A549 (cell line): ENCODE data around the gene MAMSTR. TPM values are rescaled to one million over a fixed set of nuclear protein-coding genes. Genes with fewer than 3 reads are reported as not detected.
A peak's percentile ranks its signal among the peaks of the same experiment; 100 is the strongest.
"Not testable (repeated sequence)": the region's sequence is repeated elsewhere in the genome, so short reads cannot be mapped to it uniquely, and the experiment has no call there.

Source experiments
- ATAC-seq, 2 experiments: fragments of 200-7000 bp in 1 of 2; fragments of >200 bp in 1 of 2; cut with Nextera tagmentation in 1 of 2; cut with Tn5 transposase in 1 of 2; 3 replicates each; pipeline versions ENCODE4 v1.8.0 to v1.9.1; 2018 to 2020; ENCODE audit warnings: mild to moderate bottlenecking in 1 of 2, moderate library complexity in 1 of 2
- CTCF ChIA-PET: fragments of 300-600 bp; sonication (Branson Sonifier 250); formaldehyde crosslinking; extraction: SDS; loops from one replicate; lab custom pipeline; 2021; ENCODE audit warnings: antibody characterized with exemption, inconsistent platforms; lab: Yijun Ruan, JAX
- POLR2A ChIA-PET: fragments of 350-600 bp; formaldehyde crosslinking; extraction: SDS; loops from one replicate; lab custom pipeline; 2021; ENCODE audit warnings: antibody characterized with exemption, inconsistent platforms; lab: Yijun Ruan, JAX
- DNase-seq, 2 experiments: peaks; one replicate each; pipeline versions ENCODE4 v3.0.0 to v3.0.0-alpha.2; 2011 to 2016; ENCODE audit warnings: low read depth in 1 of 2, low spot score in 1 of 2
- FAIRE-seq: peaks from 2 replicates; lab custom pipeline; 2011; peaks lifted over from hg19 to GRCh38; lab: Jason Lieb, UNC
- H3K27ac ChIP-seq, 2 experiments: fragments of >200 bp; sonication (Bioruptor Twin); formaldehyde crosslinking; 3 replicates each; pipeline ENCODE4 v1.5.1; 2016 to 2017
- H3K4me1 ChIP-seq: fragments of >200 bp; sonication (Bioruptor Twin); formaldehyde crosslinking; 3 replicates; pipeline ENCODE4 v1.6.1; 2016
- H3K4me2 ChIP-seq: fragments of >200 bp; sonication (Bioruptor Twin); formaldehyde crosslinking; 3 replicates; pipeline ENCODE4 v1.6.1; 2016
- H3K4me3 ChIP-seq: fragments of >200 bp; sonication (Bioruptor Twin); formaldehyde crosslinking; 3 replicates; pipeline ENCODE4 v1.5.1; 2016
- H3K9me3 ChIP-seq: fragments of >200 bp; sonication (Bioruptor Twin); formaldehyde crosslinking; 3 replicates; pipeline ENCODE4 v1.6.1; 2016
- CBX8 ChIP-seq: fragments of 200-600 bp; sonication (generic); IDR thresholded peaks from 2 replicates; pipeline ENCODE4 v1.6.1; 2016
- CEBPB ChIP-seq, 2 experiments: fragments of >200 bp in 1 of 2; sonication (Bioruptor Twin) in 1 of 2; formaldehyde crosslinking in 1 of 2; IDR thresholded peaks; 2 replicates each; pipeline ENCODE4 v1.6.1; 2012 to 2016
- CHD4 ChIP-seq: fragments of 200-600 bp; sonication (generic); IDR thresholded peaks from 2 replicates; pipeline ENCODE4 v1.6.1; 2016; ENCODE audit warnings: antibody characterized with exemption, mild to moderate bottlenecking, borderline replicate concordance
- EHMT2 ChIP-seq: fragments of 200-600 bp; sonication (generic); IDR thresholded peaks from 2 replicates; pipeline ENCODE4 v1.6.1; 2016; ENCODE audit warnings: antibody characterized with exemption, low read depth, mild to moderate bottlenecking, moderate library complexity
- ESRRA ChIP-seq: fragments of 150-350 bp; IDR thresholded peaks from 2 replicates; pipeline ENCODE4 v1.6.1; 2014; ENCODE audit warnings: mild to moderate bottlenecking, low read length, borderline replicate concordance
- GATA3 ChIP-seq: IDR thresholded peaks from 2 replicates; pipeline ENCODE4 v1.6.1; 2012; ENCODE audit warnings: borderline replicate concordance
- HOXB5 ChIP-seq: fragments of 250-450 bp; sonication (Bioruptor Pico); IDR thresholded peaks from 2 replicates; pipeline ENCODE4 v1.5.0; 2020; ENCODE audit warnings: mild to moderate bottlenecking, moderate library complexity
- MAZ ChIP-seq: fragments of 150-350 bp; IDR thresholded peaks from 2 replicates; pipeline ENCODE4 v1.6.1; 2014; ENCODE audit warnings: antibody characterized with exemption, low read depth, low read length, borderline replicate concordance
- MYC ChIP-seq: IDR thresholded peaks from 2 replicates; pipeline ENCODE4 v1.6.1; 2012; ENCODE audit warnings: mild to moderate bottlenecking, inconsistent platforms, low read length, improper control_type of control experiment, borderline replicate concordance
- NPAS2 ChIP-seq: fragments of 250-450 bp; sonication (Bioruptor Pico); IDR thresholded peaks from 2 replicates; pipeline ENCODE4 v1.8.0; 2022; ENCODE audit warnings: mild to moderate bottlenecking, moderate library complexity, borderline replicate concordance
- PHF8 ChIP-seq: fragments of 200-600 bp; sonication (generic); IDR thresholded peaks from 2 replicates; pipeline ENCODE4 v1.6.1; 2016; ENCODE audit warnings: low read depth, mild to moderate bottlenecking, antibody characterized with exemption, moderate library complexity, borderline replicate concordance
- RFX5 ChIP-seq: fragments of 450-650 bp; IDR thresholded peaks from 2 replicates; pipeline ENCODE4 v1.7.1; 2014; ENCODE audit warnings: antibody characterized with exemption, mild to moderate bottlenecking, moderate library complexity
- WGBS: methylation state at CpG from one replicate; pipeline ENCODE4 v1.1.6; 2017; ENCODE audit errors: missing lambda C conversion rate; 5-methylcytosine and 5-hydroxymethylcytosine counted together
- polyA plus RNA-seq, 4 experiments: library from polyadenylated mRNA; depleted of rRNA in 3 of 4; stranded (reverse); fragments of >200 nt; fragmentation: RNase III in 1 of 4; extraction: RNeasy Plus Mini Kit Qiagen cat#74134 plus additional on column Dnase treatment in 1 of 4; gene quantifications; 2 replicates in 3 of 4; 3 replicates in 1 of 4; pipeline ENCODE4 v1.2.3, GENCODE V29; 2011 to 2017
- TF ChIP-seq, protein P1 (sequence below): fragments of >200 bp; sonication (Bioruptor Twin); formaldehyde crosslinking; IDR thresholded peaks from 3 replicates; pipeline ENCODE4 v1.5.1; 2016
- TF ChIP-seq, protein P2 (sequence below): IDR thresholded peaks from 2 replicates; pipeline ENCODE4 v1.6.1; 2012
- TF ChIP-seq, protein P3 (sequence below): fragments of >200 bp; sonication (Bioruptor Twin); formaldehyde crosslinking; IDR thresholded peaks from 2 replicates; pipeline ENCODE4 v1.6.1; 2016
- TF ChIP-seq, protein P4 (sequence below): fragments of 450-650 bp; IDR thresholded peaks from 2 replicates; pipeline ENCODE4 v1.6.1; 2014; ENCODE audit warnings: antibody characterized with exemption
- TF ChIP-seq, protein P5 (sequence below): IDR thresholded peaks from 2 replicates; pipeline ENCODE4 v1.6.1; 2012; ENCODE audit warnings: low read depth, borderline replicate concordance
- TF ChIP-seq, protein P6 (sequence below): fragments of 200-600 bp; sonication (generic); IDR thresholded peaks from 2 replicates; pipeline ENCODE4 v1.6.1; 2016; ENCODE audit warnings: antibody characterized with exemption, mild to moderate bottlenecking, moderate library complexity

Gene MAMSTR
- polyA plus RNA-seq, 2 of the 4 experiments (the other 2 are of a cell fraction), result 0.44 to 0.52 TPM

DNA sequence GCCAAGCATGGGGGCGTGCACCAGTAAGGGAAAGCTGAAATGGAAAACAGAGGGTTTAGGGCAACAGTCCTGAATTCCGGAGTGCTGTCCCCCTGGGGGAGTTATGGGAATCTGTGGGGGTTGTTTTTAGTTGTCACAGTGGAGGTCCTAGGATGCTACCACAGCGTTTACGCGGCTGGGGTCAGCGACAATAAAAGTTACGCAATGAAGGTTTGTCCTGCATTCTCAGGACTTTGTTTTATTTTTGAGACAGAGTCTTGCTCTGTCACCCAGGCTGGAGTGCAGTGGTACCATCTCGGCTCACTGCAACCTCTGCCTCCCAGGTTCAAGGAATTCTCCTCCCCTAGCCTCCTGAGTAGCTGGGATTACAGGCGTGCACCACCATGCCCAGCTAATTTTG is 25.9 kb downstream of the MAMSTR start:
- peak; percentile 32 to 60; a peak in 3 of 4 replicates for TF ChIP-seq CEBPB (IDR thresholded peaks at IDR 0.05)
- H3K27ac ChIP-seq, H3K4me1 ChIP-seq, FAIRE-seq, POLR2A ChIA-PET, DNase-seq, ATAC-seq, H3K4me2 ChIP-seq, H3K9me3 ChIP-seq, H3K4me3 ChIP-seq: not testable (repeated sequence)
- CTCF ChIA-PET, result interaction anchor here (1.0 to 14.0 kb wide), 5 partner anchors 9 to 94 kb away, joined by 3 to 151 read pairs (median 3); no protein-coding TSS in a partner anchor
- 93% methylated on average over 9 of the region's 9 CpGs for WGBS

DNA sequence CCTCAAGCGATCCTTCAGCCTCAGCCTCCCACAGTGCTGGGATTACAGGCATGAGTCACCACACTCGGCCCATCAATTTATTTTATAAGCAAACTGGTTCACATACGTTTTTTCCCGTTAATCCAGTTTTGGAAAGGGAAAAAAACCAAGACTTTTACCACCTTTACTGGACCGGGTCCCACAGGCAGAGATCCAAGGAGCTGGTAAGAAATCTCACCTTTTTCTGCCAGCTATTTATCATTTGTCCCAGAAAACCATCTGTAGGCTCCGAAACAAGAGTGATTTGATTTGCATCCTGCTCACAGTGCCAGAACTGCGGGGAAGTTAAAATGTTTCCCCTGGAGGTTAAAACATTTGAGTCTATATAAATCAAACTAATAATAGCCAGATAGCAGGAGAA is 30.1 kb downstream of the MAMSTR start:
- DNase-seq, result no peak
- no peak overlapping the region for H3K4me3 ChIP-seq
- FAIRE-seq, result no peak
- no peak for ATAC-seq
- ChIA-PET POLR2A (no interaction called here), CTCF (interaction anchor here (0.8 to 14.0 kb wide), 4 partner anchors 12 to 153 kb away, joined by 3 to 151 read pairs (median 8); no protein-coding TSS in a partner anchor)
- no peak for TF ChIP-seq NPAS2
- TF ChIP-seq CBX8, result no peak
- TF ChIP-seq, protein P1, sequence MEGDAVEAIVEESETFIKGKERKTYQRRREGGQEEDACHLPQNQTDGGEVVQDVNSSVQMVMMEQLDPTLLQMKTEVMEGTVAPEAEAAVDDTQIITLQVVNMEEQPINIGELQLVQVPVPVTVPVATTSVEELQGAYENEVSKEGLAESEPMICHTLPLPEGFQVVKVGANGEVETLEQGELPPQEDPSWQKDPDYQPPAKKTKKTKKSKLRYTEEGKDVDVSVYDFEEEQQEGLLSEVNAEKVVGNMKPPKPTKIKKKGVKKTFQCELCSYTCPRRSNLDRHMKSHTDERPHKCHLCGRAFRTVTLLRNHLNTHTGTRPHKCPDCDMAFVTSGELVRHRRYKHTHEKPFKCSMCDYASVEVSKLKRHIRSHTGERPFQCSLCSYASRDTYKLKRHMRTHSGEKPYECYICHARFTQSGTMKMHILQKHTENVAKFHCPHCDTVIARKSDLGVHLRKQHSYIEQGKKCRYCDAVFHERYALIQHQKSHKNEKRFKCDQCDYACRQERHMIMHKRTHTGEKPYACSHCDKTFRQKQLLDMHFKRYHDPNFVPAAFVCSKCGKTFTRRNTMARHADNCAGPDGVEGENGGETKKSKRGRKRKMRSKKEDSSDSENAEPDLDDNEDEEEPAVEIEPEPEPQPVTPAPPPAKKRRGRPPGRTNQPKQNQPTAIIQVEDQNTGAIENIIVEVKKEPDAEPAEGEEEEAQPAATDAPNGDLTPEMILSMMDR, result no peak
- no peak for TF ChIP-seq ESRRA
- no peak for TF ChIP-seq PHF8
- no peak for TF ChIP-seq CHD4
- no peak for TF ChIP-seq EHMT2
- no peak for TF ChIP-seq HOXB5
- no peak for TF ChIP-seq MYC
- TF ChIP-seq, protein P2, sequence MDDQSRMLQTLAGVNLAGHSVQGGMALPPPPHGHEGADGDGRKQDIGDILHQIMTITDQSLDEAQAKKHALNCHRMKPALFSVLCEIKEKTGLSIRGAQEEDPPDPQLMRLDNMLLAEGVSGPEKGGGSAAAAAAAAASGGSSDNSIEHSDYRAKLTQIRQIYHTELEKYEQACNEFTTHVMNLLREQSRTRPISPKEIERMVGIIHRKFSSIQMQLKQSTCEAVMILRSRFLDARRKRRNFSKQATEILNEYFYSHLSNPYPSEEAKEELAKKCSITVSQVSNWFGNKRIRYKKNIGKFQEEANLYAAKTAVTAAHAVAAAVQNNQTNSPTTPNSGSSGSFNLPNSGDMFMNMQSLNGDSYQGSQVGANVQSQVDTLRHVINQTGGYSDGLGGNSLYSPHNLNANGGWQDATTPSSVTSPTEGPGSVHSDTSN, result no peak
- TF ChIP-seq RFX5, result no peak
- TF ChIP-seq MAZ, result no peak
- TF ChIP-seq GATA3, result no peak
- TF ChIP-seq, protein P3, sequence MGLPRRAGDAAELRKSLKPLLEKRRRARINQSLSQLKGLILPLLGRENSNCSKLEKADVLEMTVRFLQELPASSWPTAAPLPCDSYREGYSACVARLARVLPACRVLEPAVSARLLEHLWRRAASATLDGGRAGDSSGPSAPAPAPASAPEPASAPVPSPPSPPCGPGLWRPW, result no peak
- TF ChIP-seq, protein P4, sequence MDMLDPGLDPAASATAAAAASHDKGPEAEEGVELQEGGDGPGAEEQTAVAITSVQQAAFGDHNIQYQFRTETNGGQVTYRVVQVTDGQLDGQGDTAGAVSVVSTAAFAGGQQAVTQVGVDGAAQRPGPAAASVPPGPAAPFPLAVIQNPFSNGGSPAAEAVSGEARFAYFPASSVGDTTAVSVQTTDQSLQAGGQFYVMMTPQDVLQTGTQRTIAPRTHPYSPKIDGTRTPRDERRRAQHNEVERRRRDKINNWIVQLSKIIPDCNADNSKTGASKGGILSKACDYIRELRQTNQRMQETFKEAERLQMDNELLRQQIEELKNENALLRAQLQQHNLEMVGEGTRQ, result no peak
- TF ChIP-seq, protein P5, sequence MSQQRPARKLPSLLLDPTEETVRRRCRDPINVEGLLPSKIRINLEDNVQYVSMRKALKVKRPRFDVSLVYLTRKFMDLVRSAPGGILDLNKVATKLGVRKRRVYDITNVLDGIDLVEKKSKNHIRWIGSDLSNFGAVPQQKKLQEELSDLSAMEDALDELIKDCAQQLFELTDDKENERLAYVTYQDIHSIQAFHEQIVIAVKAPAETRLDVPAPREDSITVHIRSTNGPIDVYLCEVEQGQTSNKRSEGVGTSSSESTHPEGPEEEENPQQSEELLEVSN, result no peak
- TF ChIP-seq, protein P6, sequence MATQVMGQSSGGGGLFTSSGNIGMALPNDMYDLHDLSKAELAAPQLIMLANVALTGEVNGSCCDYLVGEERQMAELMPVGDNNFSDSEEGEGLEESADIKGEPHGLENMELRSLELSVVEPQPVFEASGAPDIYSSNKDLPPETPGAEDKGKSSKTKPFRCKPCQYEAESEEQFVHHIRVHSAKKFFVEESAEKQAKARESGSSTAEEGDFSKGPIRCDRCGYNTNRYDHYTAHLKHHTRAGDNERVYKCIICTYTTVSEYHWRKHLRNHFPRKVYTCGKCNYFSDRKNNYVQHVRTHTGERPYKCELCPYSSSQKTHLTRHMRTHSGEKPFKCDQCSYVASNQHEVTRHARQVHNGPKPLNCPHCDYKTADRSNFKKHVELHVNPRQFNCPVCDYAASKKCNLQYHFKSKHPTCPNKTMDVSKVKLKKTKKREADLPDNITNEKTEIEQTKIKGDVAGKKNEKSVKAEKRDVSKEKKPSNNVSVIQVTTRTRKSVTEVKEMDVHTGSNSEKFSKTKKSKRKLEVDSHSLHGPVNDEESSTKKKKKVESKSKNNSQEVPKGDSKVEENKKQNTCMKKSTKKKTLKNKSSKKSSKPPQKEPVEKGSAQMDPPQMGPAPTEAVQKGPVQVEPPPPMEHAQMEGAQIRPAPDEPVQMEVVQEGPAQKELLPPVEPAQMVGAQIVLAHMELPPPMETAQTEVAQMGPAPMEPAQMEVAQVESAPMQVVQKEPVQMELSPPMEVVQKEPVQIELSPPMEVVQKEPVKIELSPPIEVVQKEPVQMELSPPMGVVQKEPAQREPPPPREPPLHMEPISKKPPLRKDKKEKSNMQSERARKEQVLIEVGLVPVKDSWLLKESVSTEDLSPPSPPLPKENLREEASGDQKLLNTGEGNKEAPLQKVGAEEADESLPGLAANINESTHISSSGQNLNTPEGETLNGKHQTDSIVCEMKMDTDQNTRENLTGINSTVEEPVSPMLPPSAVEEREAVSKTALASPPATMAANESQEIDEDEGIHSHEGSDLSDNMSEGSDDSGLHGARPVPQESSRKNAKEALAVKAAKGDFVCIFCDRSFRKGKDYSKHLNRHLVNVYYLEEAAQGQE, result no peak
- no peaks in the 10 kb centered on the region for H3K9me3 ChIP-seq
- WGBS, result 86% methylated on average over 7 of the region's 7 CpGs
- no peak overlapping the region for H3K4me2 ChIP-seq
- peaks cover 11% of the 10 kb centered on the region for H3K4me1 ChIP-seq
- H3K27ac ChIP-seq, result no peak overlapping the region
